Upper lobe of left lung (tissue), 6 donors: ENCODE results near the gene VAMP3. TPM values are rescaled to one million over a fixed set of nuclear protein-coding genes. Genes with fewer than 3 reads are reported as not detected.

Source experiments
- ATAC-seq, 2 donors: fragments of 200-7000 bp; cut with Tn5 transposase; one replicate each; pipeline ENCODE4 v1.9.1; 2022; ENCODE audit warnings: mild to moderate bottlenecking in 2 of 2, moderate library complexity in 2 of 2; ENCODE audit not compliant: low FRiP score in 2 of 2
- DNase-seq, 2 donors: peaks; one replicate each; pipeline ENCODE4 v3.0.0-alpha.2; 2019 to 2020
- H3K27ac ChIP-seq, 4 donors: fragments of 200-600 bp; sonication (generic); one replicate each; pipeline ENCODE4 v1.5.1; 2016 to 2019
- H3K27me3 ChIP-seq, 4 donors: fragments of 200-600 bp; sonication (generic); one replicate each; pipeline ENCODE4 v1.5.1; 2017 to 2019
- H3K36me3 ChIP-seq, 4 donors: fragments of 200-600 bp; sonication (generic); one replicate each; pipeline ENCODE4 v1.5.1; 2016 to 2019
- H3K4me1 ChIP-seq, 4 donors: fragments of 200-600 bp; sonication (generic); one replicate each; pipeline ENCODE4 v1.5.1; 2018 to 2019
- H3K4me3 ChIP-seq, 4 donors: fragments of 200-600 bp; sonication (generic); one replicate each; pipeline ENCODE4 v1.5.1; 2017 to 2019; ENCODE audit warnings: mild to moderate bottlenecking in 2 of 4, moderate library complexity in 1 of 4
- H3K9me3 ChIP-seq, 4 donors: fragments of 200-600 bp; sonication (generic); one replicate each; pipeline ENCODE4 v1.5.1; 2018 to 2019
- CTCF ChIP-seq, 6 experiments: fragments of 450-650 bp in 4 of 6; fragments of 200-600 bp in 2 of 6; sonication (generic) in 2 of 6; IDR thresholded peaks; one replicate each; pipeline ENCODE4 v1.5.1; 2016 to 2019; ENCODE audit warnings: antibody characterized with exemption in 6 of 6
- EP300 ChIP-seq, 4 donors: sonication (generic); formaldehyde crosslinking; IDR thresholded peaks; one replicate each; pipeline ENCODE4 v1.5.1; 2017; ENCODE audit warnings: antibody characterized with exemption in 4 of 4, control low read depth in 2 of 4
- POLR2A ChIP-seq, 4 donors: fragments of 450-650 bp; IDR thresholded peaks; one replicate each; pipeline ENCODE4 v1.5.1; 2016 to 2017; ENCODE audit warnings: antibody characterized with exemption in 4 of 4, mild to moderate bottlenecking in 2 of 4
- POLR2AphosphoS5 ChIP-seq, 2 donors: sonication (generic); formaldehyde crosslinking; IDR thresholded peaks; one replicate each; pipeline ENCODE4 v1.5.1; 2017; ENCODE audit warnings: antibody characterized with exemption in 2 of 2
- WGBS, 2 donors: methylation state at CpG; one replicate each; pipeline ENCODE4 v1.1.5; 2017 to 2018; 5-methylcytosine and 5-hydroxymethylcytosine counted together
- total RNA-seq, 6 donors: library from RNA; depleted of rRNA in 4 of 6; stranded (reverse); fragments of >200 nt in 4 of 6; gene quantifications; one replicate each; pipeline versions ENCODE4 v1.1.0 to v1.2.1, GENCODE V29; 2016 to 2021
- donor health status: DM: no; HTN: no; CAD: no; lungs with moderate emphysema.
- donor health status: DM: no; HTN: yes; CAD: no; lungs with severe emphysema.

The VAMP3 gene
- total RNA-seq, 6 donors from 2014 or later: 41.9 to 134 (median 114) TPM

DNA sequence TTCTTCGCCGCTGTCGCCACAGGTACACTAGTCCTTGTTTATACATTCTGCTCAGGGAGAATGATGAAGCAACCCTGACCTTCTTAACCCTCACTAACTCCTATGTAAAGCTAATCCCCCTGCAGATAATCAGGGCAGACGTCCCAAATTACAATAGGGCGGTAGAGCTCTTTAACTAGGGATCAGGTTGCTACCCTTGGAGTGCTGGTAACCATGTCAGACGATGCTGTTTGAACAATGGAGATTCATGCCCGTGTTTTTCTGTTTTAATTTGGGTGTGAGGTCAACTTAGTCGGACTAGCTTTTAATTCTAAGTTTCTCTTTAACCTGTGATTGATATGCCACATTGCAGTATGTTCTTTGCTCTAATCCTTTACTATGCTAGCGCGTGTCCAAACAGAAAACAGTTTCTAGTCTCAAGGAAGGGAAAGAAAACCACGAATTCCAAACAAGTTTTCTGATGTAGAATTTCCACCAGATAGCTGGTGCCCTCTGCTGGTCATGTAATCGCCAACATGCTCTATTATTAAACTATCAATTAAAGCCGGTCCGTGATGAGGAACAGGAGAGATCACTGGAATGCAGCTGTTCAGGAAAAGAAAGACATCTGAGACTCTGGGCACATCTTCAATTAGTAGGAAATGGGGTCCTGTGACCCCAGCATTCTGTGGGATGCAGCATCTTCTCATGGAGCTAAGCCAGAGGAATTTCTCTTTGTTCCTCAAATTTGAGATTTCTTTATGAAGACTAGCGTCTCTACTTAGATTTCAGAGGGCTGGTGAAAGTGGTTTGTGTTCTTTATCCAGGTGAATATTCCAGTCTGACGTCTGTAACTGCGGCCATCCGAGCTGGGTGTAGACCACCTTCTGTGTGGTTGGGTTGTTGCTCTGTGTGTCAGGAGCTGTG is 18.3 kb upstream of the VAMP3 start:
- H3K27ac ChIP-seq: peak overlapping the region in 3 of 4 donors; percentile 12 to 61 (median 31)
- WGBS, 2 donors: 22 to 26% methylated on average over 18 of the region's 18 CpGs
- peaks cover 0 to 9% (median 0%) of the 10 kb centered on the region in 4 donors for H3K36me3 ChIP-seq
- DNase-seq (peak in 1 of 2 donors; percentile 49), ATAC-seq (peak; percentile 71 to 85)
- no peaks in the 10 kb centered on the region for H3K9me3 ChIP-seq
- peak overlapping the region in 3 of 4 donors; percentile 20 to 35 (median 35) for H3K4me3 ChIP-seq
- TF ChIP-seq CTCF (IDR thresholded peaks at IDR 0.05) (peak; percentile 46 to 84 (median 74)), POLR2A (IDR thresholded peaks at IDR 0.05) (no peak)
- peaks cover 12 to 22% (median 15%) of the 10 kb centered on the region in 4 donors for H3K4me1 ChIP-seq
- H3K27me3 ChIP-seq: no peaks in the 10 kb centered on the region

DNA sequence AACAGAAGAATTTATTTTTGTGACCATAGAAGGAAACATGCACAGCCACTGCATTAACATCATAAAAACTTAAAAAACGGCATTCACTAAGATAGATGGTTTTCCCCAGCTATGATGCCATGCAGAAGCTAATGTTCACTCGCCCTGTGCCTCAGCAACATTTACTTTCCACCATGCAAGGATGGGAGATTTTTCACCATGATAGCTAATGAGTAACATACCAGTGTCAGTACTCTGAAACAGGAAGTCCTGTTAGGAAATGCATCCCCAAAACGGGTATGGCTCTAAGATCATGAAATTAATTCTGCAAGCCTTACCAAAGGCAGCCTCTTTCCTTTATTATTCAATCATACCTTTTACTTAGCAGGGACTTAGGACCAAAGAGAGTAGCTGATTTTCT is 17.5 kb upstream of the VAMP3 start:
- WGBS, 2 donors: 39 to 53% methylated on average over 3 of the region's 3 CpGs
- H3K4me3 ChIP-seq: no peak overlapping the region
- no peaks in the 10 kb centered on the region for H3K9me3 ChIP-seq
- ATAC-seq: no peak
- DNase-seq: no peak
- H3K27me3 ChIP-seq: no peaks in the 10 kb centered on the region
- peaks cover 0 to 9% (median 0%) of the 10 kb centered on the region in 4 donors for H3K36me3 ChIP-seq
- H3K4me1 ChIP-seq: peaks cover 12 to 22% (median 15%) of the 10 kb centered on the region in 4 donors
- H3K27ac ChIP-seq: peak overlapping the region in 1 of 4 donors; percentile 61
- TF ChIP-seq POLR2A (IDR thresholded peaks at IDR 0.05): no peak
- TF ChIP-seq EP300 (IDR thresholded peaks at IDR 0.05): no peak
- no peak for TF ChIP-seq CTCF (IDR thresholded peaks at IDR 0.05)
- no peak for TF ChIP-seq POLR2AphosphoS5 (IDR thresholded peaks at IDR 0.05)

DNA sequence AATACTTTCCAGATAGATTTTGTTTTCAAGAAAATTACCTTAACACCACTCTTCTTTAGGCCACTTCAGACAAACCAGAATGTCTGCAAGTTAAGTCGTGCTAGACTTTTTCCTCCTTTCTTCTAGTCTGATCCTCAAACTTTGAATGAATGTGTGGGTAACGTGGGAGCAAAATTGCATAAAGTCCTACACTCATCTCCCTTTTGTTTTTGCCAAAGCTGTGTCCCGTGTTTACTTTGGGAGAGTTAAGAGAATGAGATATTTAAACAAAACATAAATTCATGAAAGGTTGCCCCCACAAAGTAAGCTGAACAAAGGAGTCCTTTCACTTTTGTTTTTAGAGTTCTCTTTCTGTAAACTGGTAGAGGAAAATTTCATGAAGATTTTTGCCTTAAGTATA is 16.9 kb upstream of the VAMP3 start:
- ATAC-seq (no peak), DNase-seq (no peak)
- Histone ChIP-seq H3K27me3 (no peaks in the 10 kb centered on the region), H3K4me3 (no peak overlapping the region), H3K9me3 (no peaks in the 10 kb centered on the region), H3K36me3 (peaks cover 0 to 9% (median 0%) of the 10 kb centered on the region in 4 donors), H3K27ac (peak overlapping the region in 1 of 4 donors; percentile 46), H3K4me1 (peaks cover 12 to 22% (median 17%) of the 10 kb centered on the region in 4 donors)
- WGBS, 2 donors: 64 to 66% methylated on average over 3 of the region's 3 CpGs
- TF ChIP-seq POLR2A (IDR thresholded peaks at IDR 0.05): no peak
- no peak for TF ChIP-seq POLR2AphosphoS5 (IDR thresholded peaks at IDR 0.05)
- no peak for TF ChIP-seq EP300 (IDR thresholded peaks at IDR 0.05)
- TF ChIP-seq CTCF (IDR thresholded peaks at IDR 0.05): no peak

- Histone ChIP-seq H3K4me1 (peaks cover 12 to 23% (median 17%) of the 10 kb centered on the region in 4 donors), H3K36me3 (peaks cover 0 to under 1% (median 0%) of the 10 kb centered on the region in 4 donors), H3K27me3 (no peaks in the 10 kb centered on the region), H3K4me3 (no peak overlapping the region), H3K27ac (no peak overlapping the region), H3K9me3 (no peaks in the 10 kb centered on the region)
- TF ChIP-seq CTCF (IDR thresholded peaks at IDR 0.05): no peak
- TF ChIP-seq POLR2A (IDR thresholded peaks at IDR 0.05): no peak
- no peak for TF ChIP-seq EP300 (IDR thresholded peaks at IDR 0.05)
- WGBS, 2 donors: 93 to 98% methylated on average over 1 of the region's 1 CpG
- ATAC-seq: no peak
- DNase-seq: no peak
Observed at GRCh38 chr1:7755448-7755847, 15.6 kb upstream of the VAMP3 start.
